Activated CD4-positive, alpha-beta T cell treated with anti-CD3 and anti-CD28 coated beads for 1 hour (primary cell): ENCODE data around the gene TXK.

Source experiments
- DNase-seq: peaks from one replicate; pipeline ENCODE4 v3.0.0-alpha.2; 2020

Gene TXK

GRCh38 chr4:48046059-48046458, 88.0 kb downstream of the TXK start:
- DNase-seq: no peak

GRCh38 chr4:48044298-48044697, 89.8 kb downstream of the TXK start:
- DNase-seq: no peak

GRCh38 chr4:48043504-48043903, 90.5 kb downstream of the TXK start:
- DNase-seq: no peak

- DNase-seq: no peak
Observed at GRCh38 chr4:48042979-48043461, 91.0 kb downstream of the TXK start.

GRCh38 chr4:48041535-48042137, 92.4 kb downstream of the TXK start:
- DNase-seq: no peak

GRCh38 chr4:48039561-48039960, 94.5 kb downstream of the TXK start:
- no peak for DNase-seq

GRCh38 chr4:48038666-48039065, 95.4 kb downstream of the TXK start:
- no peak for DNase-seq

GRCh38 chr4:48037117-48037462, 97.0 kb downstream of the TXK start:
- no peak for DNase-seq

- no peak for DNase-seq
Observed at GRCh38 chr4:48035952-48036351, 98.1 kb downstream of the TXK start.

GRCh38 chr4:48033825-48034413, 100.1 kb downstream of the TXK start:
- peak; percentile 34 for DNase-seq

- no peak for DNase-seq
Observed at GRCh38 chr4:48033412-48033811, 100.6 kb downstream of the TXK start.

GRCh38 chr4:48032721-48033120, 101.3 kb downstream of the TXK start:
- no peak for DNase-seq

- DNase-seq: no peak
Observed at GRCh38 chr4:48031802-48032525, 102.1 kb downstream of the TXK start.

- DNase-seq: no peak
Observed at GRCh38 chr4:48030470-48030869, 103.6 kb downstream of the TXK start.

GRCh38 chr4:48028696-48029095, 105.4 kb downstream of the TXK start:
- DNase-seq: no peak

- no peak for DNase-seq
Observed at GRCh38 chr4:48027653-48028052, 106.4 kb downstream of the TXK start.

GRCh38 chr4:48025005-48025404, 109.0 kb downstream of the TXK start:
- DNase-seq: no peak

GRCh38 chr4:48024522-48024921, 109.5 kb downstream of the TXK start:
- no peak for DNase-seq

- no peak for DNase-seq
Observed at GRCh38 chr4:48022192-48022799, 111.8 kb downstream of the TXK start.

GRCh38 chr4:48021100-48021499, 113.0 kb downstream of the TXK start:
- no peak for DNase-seq

GRCh38 chr4:48018112-48018511, 115.9 kb downstream of the TXK start:
- no peak for DNase-seq

GRCh38 chr4:48017108-48017571, 116.9 kb downstream of the TXK start:
- DNase-seq: no peak
